Measurements from ENCODE around the gene CNTN4.

DNA sequence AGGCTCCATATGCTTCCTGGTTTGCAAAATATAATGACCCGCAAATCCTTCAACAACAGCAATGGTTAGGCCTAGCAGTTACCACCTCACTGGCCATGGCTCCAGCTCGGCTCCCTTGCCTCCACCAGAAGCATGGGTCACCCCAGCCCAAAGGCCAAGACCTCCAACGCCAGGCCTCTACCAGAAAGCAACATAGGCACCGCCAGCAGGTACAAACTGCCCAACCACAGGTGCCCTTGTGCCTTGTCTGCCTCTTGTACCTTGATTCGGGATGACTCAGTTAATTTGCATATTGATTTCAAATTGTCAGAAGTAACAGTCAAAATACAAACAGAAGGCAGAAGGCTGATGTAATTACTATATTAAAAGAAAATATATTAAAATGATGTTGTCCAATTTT lies 886.8 kb downstream of the CNTN4 start:
- no peak for TF ChIP-seq POLR2A (IDR thresholded peaks at IDR 0.05)
- TF ChIP-seq, protein P1, sequence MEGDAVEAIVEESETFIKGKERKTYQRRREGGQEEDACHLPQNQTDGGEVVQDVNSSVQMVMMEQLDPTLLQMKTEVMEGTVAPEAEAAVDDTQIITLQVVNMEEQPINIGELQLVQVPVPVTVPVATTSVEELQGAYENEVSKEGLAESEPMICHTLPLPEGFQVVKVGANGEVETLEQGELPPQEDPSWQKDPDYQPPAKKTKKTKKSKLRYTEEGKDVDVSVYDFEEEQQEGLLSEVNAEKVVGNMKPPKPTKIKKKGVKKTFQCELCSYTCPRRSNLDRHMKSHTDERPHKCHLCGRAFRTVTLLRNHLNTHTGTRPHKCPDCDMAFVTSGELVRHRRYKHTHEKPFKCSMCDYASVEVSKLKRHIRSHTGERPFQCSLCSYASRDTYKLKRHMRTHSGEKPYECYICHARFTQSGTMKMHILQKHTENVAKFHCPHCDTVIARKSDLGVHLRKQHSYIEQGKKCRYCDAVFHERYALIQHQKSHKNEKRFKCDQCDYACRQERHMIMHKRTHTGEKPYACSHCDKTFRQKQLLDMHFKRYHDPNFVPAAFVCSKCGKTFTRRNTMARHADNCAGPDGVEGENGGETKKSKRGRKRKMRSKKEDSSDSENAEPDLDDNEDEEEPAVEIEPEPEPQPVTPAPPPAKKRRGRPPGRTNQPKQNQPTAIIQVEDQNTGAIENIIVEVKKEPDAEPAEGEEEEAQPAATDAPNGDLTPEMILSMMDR (IDR thresholded peaks at IDR 0.05): no peak
- no peak for TF ChIP-seq EP300 (IDR thresholded peaks at IDR 0.05)

All from ovary (tissue), 3 donors.